ENCODE data around the gene FLG2.
"Not testable (repeated sequence)": the region's sequence is repeated elsewhere in the genome, so short reads cannot be mapped to it uniquely, and the experiment has no call there.

Gene FLG2

DNA sequence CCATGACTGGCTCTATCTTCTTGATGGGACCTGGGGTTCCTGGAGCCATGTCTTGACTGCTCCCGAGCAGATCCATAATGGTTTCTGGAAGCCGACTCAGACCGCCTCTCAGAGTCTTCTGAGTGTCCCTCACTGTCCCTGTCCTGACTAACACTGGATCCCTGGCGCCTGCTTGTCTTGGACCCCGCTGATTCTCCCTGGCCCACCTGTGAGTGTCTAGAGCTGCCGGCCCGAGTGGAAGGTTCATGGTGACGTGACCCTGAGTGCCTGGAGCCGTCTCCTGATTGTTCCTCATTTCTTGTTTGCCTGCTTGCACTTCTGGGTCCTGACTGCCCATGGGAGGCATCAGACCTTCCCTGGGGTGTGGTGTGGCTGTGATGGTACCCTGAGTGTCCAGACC is 49.9 kb downstream of the FLG2 start:
- DNase-seq = no peak

DNA sequence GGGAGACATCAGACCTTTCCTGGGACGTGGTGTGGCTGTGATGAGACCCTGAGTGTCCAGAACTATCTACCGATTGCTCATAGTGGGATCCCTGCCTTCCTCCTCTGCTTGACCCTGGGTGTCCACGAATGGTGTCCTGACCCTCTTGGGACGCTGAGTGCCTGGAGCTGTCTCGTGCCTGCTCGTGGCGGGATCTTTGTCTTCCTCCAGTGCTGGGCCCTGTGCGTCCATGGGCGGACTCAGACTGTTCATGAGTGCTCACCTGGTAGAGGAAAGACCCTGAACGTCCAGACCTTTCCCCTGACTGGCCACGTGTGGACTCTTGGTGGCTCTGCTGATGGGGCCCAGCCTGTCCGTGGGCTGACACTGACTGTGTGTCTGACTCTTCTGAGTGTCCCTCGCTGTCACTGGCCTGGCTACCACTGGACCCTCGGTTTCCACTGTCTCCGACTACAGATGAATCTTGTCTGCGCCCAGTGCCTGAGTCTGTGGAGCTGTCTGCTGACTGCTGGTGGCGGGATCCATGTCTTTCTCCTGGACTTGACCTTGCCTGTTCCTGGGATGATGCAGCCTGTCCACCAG is 50.4 kb downstream of the FLG2 start:
- DNase-seq = not testable (repeated sequence)

DNA sequence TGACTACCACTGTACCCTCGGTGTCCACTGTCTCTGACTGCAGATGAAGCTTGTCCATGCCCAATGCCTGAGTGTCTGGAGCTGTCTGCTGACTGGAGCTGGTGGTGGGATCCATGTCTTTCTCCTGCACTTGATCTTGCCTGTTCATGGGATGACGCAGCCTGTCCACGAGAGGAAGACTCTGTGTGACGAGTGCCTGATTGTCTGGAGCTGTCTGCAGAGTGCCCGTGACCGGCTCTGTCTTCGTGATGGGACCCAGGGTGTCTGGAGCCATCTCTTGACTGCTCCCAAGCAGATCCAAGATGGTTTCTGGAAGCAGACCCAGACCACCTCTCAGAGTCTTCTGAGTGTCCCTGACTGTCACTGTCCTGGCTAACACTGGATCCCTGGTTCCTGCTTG is 51.0 kb downstream of the FLG2 start:
- not testable (repeated sequence) for DNase-seq

DNA sequence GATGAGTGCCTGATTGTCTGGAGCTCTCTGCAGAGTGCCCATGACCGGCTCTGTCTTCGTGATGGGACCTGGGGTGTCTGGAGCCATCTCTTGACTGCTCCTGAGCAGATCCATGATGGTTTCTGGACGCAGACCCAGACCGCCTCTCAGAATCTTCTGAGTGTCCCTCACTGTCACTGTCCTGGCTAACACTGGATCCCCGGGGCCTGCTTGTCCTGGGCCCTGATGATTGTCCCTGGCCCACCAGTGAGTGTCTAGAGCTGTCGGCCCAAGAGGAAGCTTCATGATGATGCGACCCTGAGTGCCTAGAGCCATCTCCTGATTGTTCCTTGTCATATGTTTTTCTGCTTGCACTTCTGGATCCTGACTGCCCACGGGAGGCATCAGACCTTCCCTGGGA is 51.8 kb downstream of the FLG2 start:
- not testable (repeated sequence) for DNase-seq

DNA sequence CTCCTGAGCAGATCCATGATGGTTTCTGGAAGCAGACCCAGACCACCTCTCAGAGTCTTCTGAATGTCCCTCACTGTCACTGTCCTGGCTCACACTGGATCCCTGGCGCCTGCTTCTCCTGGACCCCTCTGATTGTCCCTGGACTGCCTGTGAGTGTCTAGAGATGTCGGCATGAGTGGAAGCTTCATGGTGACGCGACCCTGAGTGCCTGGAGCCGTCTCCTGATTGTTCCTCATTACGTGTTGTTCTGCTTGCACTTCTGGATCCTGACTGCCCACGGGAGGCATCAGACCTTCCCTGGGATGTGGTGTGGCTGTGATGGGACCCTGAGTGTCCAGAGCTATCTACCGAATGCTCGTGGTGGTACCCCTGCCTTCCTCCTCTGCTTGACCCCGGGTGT is 53.7 kb downstream of the FLG2 start:
- not testable (repeated sequence) for DNase-seq

DNA sequence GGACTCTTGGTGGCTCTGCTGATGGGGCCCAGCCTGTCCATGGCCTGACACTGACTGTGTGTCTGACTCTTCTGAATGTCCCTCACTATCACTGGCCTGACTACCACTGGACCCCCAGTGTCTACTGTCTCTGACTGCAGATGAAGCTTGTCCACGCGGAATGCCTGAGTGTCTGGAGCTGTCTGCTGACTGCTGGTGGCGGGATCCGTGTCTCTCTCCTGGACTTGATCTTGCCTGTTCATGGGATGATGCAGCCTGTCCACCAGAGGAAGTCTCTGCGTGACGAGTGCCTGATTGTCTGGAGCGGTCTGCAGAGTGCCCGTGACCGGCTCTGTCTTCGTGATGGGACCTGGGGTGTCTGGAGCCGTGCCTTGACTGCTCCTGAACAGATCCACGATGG is 55.0 kb downstream of the FLG2 start:
- DNase-seq = not testable (repeated sequence)

DNA sequence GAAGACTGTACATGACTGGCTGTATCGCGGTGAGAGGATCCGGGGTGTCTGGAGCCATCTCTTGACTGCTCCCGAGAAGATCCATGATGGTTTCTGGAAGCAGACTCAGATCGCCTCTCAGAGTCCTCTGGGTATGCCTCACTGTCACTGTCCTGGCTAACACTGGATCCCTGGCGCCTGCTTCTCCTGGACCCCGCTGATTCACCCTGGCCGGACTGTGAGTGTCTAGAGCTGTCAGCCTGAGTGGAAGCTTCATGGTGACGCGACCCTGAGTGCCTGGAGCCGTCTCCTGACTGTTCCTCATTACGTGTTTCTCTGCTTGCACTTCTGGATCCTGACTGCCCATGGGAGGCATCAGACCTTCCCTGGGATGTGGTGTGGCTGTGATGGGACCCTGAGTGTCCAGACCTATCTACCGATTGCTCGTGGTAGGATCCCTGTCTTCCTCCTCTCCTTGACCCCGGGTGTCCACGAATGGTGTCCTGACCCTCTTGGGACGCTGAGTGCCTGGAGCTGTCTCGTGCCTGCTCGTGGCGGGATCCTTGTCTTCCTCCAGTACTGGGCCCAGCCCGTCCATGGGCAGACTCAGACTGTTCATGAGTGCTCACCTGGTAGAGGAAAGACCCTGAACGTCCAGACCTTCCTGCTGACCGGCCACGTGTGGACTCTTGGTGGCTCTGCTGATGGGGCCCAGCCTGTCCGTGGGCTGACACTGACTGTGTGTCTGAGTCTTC is 56.5 kb downstream of the FLG2 start:
- not testable (repeated sequence) for DNase-seq

Data from CD4-positive, alpha-beta T cell treated with Interleukin-17A for 4 hours (primary cell).